T-helper 2 cell treated with Interferon-gamma antibody and Interleukin-4, amounts not matched to agents 5 μg/mL and 100 μg/mL, for 36 hours (primary cell): ENCODE data around the gene ACSM5.

ENCODE experiments used
- DNase-seq: peaks from one replicate; pipeline ENCODE4 v3.0.0; 2021; ENCODE audit warnings: low spot score
- H3K27ac Mint-ChIP-seq: one replicate; pipeline ENCODE4 v1.8.0; 2021; ENCODE audit warnings: mild to moderate bottlenecking, mixed read lengths
- H3K27me3 Mint-ChIP-seq: one replicate; pipeline ENCODE4 v1.8.0; 2021; ENCODE audit warnings: low read depth, mixed read lengths
- H3K36me3 Mint-ChIP-seq: one replicate; pipeline ENCODE4 v1.8.0; 2021; ENCODE audit warnings: low read depth, mixed read lengths
- H3K4me1 Mint-ChIP-seq: one replicate; pipeline ENCODE4 v1.8.0; 2021; ENCODE audit warnings: low read depth, mixed read lengths
- H3K4me3 Mint-ChIP-seq: one replicate; pipeline ENCODE4 v1.8.0; 2022; ENCODE audit warnings: mild to moderate bottlenecking, moderate library complexity, mixed read lengths
- H3K9me3 Mint-ChIP-seq: one replicate; pipeline ENCODE4 v1.8.0; 2021; ENCODE audit warnings: mixed read lengths

The ACSM5 gene, protein sequence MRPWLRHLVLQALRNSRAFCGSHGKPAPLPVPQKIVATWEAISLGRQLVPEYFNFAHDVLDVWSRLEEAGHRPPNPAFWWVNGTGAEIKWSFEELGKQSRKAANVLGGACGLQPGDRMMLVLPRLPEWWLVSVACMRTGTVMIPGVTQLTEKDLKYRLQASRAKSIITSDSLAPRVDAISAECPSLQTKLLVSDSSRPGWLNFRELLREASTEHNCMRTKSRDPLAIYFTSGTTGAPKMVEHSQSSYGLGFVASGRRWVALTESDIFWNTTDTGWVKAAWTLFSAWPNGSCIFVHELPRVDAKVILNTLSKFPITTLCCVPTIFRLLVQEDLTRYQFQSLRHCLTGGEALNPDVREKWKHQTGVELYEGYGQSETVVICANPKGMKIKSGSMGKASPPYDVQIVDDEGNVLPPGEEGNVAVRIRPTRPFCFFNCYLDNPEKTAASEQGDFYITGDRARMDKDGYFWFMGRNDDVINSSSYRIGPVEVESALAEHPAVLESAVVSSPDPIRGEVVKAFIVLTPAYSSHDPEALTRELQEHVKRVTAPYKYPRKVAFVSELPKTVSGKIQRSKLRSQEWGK

GRCh38 chr16:20409398-20410120, at the start of gene ACSM5:
Gene ACSM5, plus strand, starts transcription at chr16:20409534. Its CDS starts 1,951 bp downstream, at chr16:20411485.
- H3K4me3 Mint-ChIP-seq: no peak within 1 kb of the TSS
- H3K27me3 Mint-ChIP-seq: no peaks in the 10 kb centered on the region
- H3K4me1 Mint-ChIP-seq: no peaks in the 10 kb centered on the region
- H3K36me3 Mint-ChIP-seq: no peaks in the 10 kb centered on the region
- H3K27ac Mint-ChIP-seq: no peak within 1 kb of the TSS
- H3K9me3 Mint-ChIP-seq: no peaks in the 10 kb centered on the region
- DNase-seq: no peak

DNA sequence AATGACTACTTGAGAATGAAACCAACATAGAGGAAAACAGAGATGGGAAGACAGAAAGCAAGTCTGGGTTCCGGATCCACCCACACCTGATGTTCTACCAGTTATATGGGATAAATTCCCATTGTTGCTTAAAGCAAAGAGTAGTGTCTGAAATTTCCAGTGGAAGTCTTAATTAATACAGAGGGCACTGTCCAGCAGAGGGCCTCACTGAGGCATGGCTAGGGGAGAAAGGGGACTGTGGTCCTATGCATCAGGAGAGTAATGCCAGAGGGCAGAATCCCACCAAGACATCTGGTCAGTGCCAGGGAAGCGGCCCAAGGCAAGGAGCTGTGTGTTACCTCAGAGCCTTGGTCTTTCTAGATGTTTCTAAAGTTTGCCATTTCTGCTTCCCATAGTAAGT, 49.3 kb upstream of the ACSM5 start:
- no peaks in the 10 kb centered on the region for H3K9me3 Mint-ChIP-seq
- no peaks in the 10 kb centered on the region for H3K36me3 Mint-ChIP-seq
- no peak for DNase-seq
- H3K27ac Mint-ChIP-seq: no peak overlapping the region
- no peaks in the 10 kb centered on the region for H3K4me1 Mint-ChIP-seq
- no peaks in the 10 kb centered on the region for H3K27me3 Mint-ChIP-seq
- no peak overlapping the region for H3K4me3 Mint-ChIP-seq

DNA sequence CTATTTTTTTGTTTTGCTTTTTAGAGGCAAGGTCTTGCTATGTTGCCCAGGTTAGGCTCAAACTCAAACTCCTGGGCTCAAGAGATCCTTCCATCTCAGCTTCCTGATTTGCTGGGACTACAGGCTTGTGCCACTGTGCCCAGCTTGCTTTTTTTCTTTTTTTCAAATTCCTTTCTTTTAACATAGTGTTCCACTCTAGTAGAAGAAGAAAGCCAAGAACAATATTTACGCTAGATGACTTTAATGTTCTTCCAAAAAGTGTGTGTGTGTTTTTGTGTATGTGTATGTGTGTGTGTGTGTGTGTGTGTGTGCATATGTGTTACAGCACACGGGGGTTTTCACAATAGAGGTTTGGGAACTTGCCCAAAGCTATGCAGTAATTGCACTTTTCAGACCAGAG, 46.1 kb upstream of the ACSM5 start:
- DNase-seq: no peak
- Mint-ChIP-seq H3K9me3 (no peaks in the 10 kb centered on the region), H3K27ac (no peak overlapping the region), H3K4me1 (no peaks in the 10 kb centered on the region), H3K36me3 (no peaks in the 10 kb centered on the region), H3K27me3 (no peaks in the 10 kb centered on the region), H3K4me3 (no peak overlapping the region)

DNA sequence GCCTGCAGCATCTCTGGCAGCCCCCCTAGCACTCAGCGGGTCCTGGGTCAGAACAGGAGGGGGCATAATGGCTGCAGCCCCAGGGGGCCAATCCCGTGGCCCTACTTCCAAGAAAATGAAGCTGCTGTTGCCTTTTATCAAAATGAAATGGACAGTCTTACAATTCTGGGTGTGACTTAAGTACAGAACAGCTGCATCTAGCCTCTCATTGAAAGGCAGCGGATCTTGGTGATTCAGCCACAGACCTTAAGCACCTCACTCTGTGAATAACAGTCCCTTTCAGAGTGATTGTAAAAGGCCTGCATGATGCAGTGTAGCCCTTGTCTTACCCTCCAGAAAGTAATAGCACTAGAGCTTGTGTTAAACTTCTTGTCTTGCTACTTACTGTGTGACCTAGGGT, 45.3 kb upstream of the ACSM5 start:
- Mint-ChIP-seq H3K27ac (no peak overlapping the region), H3K4me1 (no peaks in the 10 kb centered on the region), H3K4me3 (no peak overlapping the region), H3K9me3 (no peaks in the 10 kb centered on the region), H3K27me3 (no peaks in the 10 kb centered on the region), H3K36me3 (no peaks in the 10 kb centered on the region)
- DNase-seq: no peak

DNA sequence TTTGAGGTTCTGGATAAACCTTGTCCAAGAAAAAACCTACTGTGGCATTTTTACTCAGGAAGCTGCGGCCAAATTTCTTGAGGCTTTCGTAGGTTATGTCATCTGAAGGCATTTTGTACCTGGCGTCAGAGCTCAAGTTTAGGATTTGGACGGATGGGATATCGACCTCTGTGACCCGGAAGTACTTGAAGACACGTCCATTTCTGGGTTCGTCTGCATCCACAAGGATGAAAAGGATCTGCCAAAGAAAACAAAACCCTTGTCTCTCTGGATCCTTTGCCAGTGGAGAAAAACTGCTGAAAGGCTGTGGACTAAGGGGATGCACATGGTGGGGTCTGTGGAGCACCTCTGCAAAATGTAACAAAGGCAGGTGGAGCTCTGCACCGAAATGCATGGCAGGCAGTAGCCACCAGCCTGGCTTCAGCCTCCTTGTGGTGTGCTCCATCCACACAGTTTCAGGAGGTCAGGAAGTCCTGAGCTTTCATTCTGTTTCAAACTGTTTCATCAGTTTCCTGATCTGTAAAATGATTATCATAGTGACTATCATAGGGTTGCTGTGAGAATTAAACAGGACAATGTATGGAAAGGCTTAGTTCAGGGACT, 39.8 kb upstream of the ACSM5 start:
- no peak for DNase-seq
- Mint-ChIP-seq H3K27ac (no peak overlapping the region), H3K9me3 (no peaks in the 10 kb centered on the region), H3K4me3 (no peak overlapping the region), H3K4me1 (no peaks in the 10 kb centered on the region), H3K36me3 (no peaks in the 10 kb centered on the region), H3K27me3 (no peaks in the 10 kb centered on the region)

GRCh38 chr16:20372701-20373100, 36.6 kb upstream of the ACSM5 start:
- no peak for DNase-seq
- Mint-ChIP-seq H3K9me3 (no peaks in the 10 kb centered on the region), H3K27ac (no peak overlapping the region), H3K27me3 (peaks cover 3% of the 10 kb centered on the region), H3K4me3 (no peak overlapping the region), H3K4me1 (no peaks in the 10 kb centered on the region), H3K36me3 (no peaks in the 10 kb centered on the region)

DNA sequence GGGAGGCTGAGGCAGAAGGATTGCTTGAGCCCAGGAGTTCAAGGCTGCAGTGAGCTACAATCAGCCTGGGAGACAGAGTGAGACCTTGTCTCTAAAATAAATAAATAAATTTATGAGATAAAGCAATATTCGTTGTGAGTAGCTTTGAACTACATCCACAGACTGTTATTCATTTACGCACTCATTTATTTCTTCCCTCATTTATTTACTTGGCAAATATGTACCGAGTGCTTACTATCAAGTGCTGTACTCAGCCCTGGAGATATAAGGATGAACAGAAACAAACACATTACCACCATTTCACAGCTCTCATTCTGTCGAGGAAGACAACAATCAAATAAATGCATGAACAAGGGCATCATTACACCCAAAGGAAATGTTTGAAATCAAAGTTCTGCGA, 32.2 kb upstream of the ACSM5 start:
- Mint-ChIP-seq H3K4me1 (no peaks in the 10 kb centered on the region), H3K36me3 (no peaks in the 10 kb centered on the region), H3K27me3 (peaks cover 4% of the 10 kb centered on the region), H3K9me3 (no peaks in the 10 kb centered on the region), H3K27ac (no peak overlapping the region), H3K4me3 (no peak overlapping the region)
- DNase-seq: no peak

- no peaks in the 10 kb centered on the region for H3K36me3 Mint-ChIP-seq
- H3K4me1 Mint-ChIP-seq: no peaks in the 10 kb centered on the region
- H3K27ac Mint-ChIP-seq: no peak overlapping the region
- no peaks in the 10 kb centered on the region for H3K9me3 Mint-ChIP-seq
- no peak for DNase-seq
- H3K4me3 Mint-ChIP-seq: no peak overlapping the region
- peaks cover 4% of the 10 kb centered on the region for H3K27me3 Mint-ChIP-seq
Observed at GRCh38 chr16:20380782-20381181, 28.6 kb upstream of the ACSM5 start.

DNA sequence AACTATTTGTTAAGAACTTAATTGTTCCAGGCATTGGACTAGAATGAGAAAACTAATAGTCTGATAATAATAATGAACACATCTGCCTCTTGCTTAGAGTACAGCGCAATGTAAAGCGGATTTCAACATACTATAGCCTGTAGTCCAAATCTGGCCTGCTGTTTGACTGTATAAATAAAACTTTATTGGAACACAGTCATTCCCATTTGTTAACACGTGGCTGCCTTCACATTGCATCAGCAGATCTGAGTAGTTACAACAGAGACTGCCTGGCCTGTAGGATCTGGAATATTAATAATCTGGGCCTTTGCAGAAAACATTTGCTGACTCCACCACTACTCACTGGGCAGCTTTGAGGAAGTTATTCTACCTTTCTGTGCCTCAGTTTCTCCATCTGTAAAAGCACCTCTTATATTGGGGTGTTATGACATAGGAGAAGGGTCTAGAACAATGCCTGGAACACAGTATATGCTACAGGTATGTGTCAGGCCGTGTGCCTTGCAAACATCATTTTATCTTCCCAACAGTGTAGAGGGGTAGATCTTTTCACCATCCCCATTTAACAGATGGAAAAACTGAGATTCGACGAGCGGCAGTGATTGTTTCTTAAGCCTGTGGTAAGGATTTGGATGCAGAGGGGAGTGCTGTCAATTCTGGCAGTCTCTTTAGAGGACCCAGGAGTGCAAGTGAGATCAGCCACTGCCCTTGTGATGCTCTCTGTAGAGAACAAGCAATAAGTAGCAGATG, 27.0 kb upstream of the ACSM5 start:
- Mint-ChIP-seq H3K27ac (no peak overlapping the region), H3K36me3 (no peaks in the 10 kb centered on the region), H3K9me3 (no peaks in the 10 kb centered on the region), H3K27me3 (peaks cover 2% of the 10 kb centered on the region), H3K4me3 (no peak overlapping the region), H3K4me1 (no peaks in the 10 kb centered on the region)
- DNase-seq: no peak

DNA sequence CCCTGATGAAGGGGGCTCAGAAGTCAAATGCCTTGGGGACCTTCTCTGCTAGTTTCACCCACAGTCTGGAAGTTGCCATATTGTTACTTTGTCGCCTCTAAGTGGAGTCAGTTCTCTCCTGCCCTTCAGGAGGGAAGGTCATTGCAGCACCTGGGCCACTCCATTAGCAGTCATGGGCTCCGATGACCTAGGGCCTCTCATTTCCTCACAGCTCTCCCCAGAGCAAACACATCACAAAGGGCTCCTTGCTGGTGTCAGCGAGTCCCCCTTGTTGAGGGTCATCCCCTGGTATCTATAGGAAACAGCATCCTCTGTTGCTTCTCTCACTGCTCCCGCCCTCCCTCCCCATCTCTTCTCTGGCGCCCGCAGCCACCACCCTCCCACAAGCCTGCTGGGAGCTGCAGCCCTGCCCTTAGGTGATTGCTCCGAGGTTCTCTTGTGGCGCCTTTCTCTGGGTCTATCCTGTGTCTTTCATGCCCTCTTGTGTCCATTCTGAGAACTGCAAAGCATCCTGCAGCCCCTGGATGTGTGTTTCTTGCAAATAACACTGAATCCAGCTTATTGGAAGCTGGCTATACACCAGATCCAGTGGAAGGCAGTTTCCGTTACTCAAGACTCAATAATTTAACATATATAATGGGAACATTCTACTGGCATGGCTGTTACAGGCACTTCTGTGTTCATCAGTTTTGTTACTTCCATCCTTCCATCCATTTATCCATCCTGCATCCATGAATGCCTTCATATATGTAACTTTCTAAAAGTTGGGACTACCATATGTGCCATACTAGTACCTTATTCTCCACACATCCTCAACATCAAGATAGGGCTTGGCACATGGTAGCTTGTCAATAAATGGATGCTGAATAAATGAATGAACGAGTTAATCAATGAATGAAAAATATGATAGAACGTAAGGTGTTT, 26.0 kb upstream of the ACSM5 start:
- Mint-ChIP-seq H3K9me3 (no peaks in the 10 kb centered on the region), H3K4me1 (no peaks in the 10 kb centered on the region), H3K4me3 (no peak overlapping the region), H3K27me3 (peaks cover 2% of the 10 kb centered on the region), H3K36me3 (no peaks in the 10 kb centered on the region), H3K27ac (no peak overlapping the region)
- peak; percentile 28 for DNase-seq

GRCh38 chr16:20385844-20386832, 23.2 kb upstream of the ACSM5 start:
- Mint-ChIP-seq H3K9me3 (no peaks in the 10 kb centered on the region), H3K4me3 (no peak overlapping the region), H3K4me1 (no peaks in the 10 kb centered on the region), H3K27ac (no peak overlapping the region), H3K27me3 (no peaks in the 10 kb centered on the region), H3K36me3 (no peaks in the 10 kb centered on the region)
- peak; percentile 28 for DNase-seq

DNA sequence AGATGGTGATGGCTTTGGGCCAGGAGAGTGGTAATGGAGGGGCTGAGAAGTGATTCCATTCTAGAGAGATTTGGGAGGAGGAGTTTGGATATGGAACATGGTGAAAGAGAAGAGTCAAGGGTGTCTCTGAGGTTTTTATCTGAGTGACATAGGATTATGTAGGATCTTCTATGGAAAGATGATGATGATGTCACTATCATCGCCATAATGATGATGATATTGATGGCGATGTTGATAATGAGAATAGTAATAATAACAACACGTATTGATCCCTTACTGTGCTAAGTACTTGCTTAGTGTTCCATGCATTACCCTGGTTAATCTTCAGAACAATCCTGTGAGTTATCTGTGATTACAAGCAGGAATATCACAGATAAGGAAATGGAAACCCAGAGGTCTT, 21.4 kb upstream of the ACSM5 start:
- no peaks in the 10 kb centered on the region for H3K9me3 Mint-ChIP-seq
- H3K4me1 Mint-ChIP-seq: no peaks in the 10 kb centered on the region
- no peaks in the 10 kb centered on the region for H3K27me3 Mint-ChIP-seq
- no peak for DNase-seq
- no peak overlapping the region for H3K27ac Mint-ChIP-seq
- no peak overlapping the region for H3K4me3 Mint-ChIP-seq
- no peaks in the 10 kb centered on the region for H3K36me3 Mint-ChIP-seq
